Epithelial cell of proximal tubule (primary cell): ENCODE results near the gene APOL6. TPM values are rescaled to one million over a fixed set of nuclear protein-coding genes. Genes with fewer than 3 reads are reported as not detected.

Source experiments
- DNase-seq: peaks from one replicate; pipeline ENCODE4 v3.0.0-alpha.2; 2011; ENCODE audit warnings: low read depth
- H3K4me3 ChIP-seq: 2 replicates; pipeline ENCODE4 v1.5.1; 2011; ENCODE audit warnings: low read depth, mild to moderate bottlenecking, low read length
- total RNA-seq: library from RNA; depleted of rRNA; stranded (reverse); fragments of >200 nt; gene quantifications from 2 replicates; pipeline ENCODE4 v1.2.3, GENCODE V29; 2015
- TF ChIP-seq, protein P1 (sequence below): conservative IDR thresholded peaks from 2 replicates; pipeline ENCODE4 v1.5.1; 2012; ENCODE audit warnings: low read depth, mild to moderate bottlenecking, low read length

APOL6 gene
- total RNA-seq, 1 donor from 2014 or later = 6.5 TPM

DNA sequence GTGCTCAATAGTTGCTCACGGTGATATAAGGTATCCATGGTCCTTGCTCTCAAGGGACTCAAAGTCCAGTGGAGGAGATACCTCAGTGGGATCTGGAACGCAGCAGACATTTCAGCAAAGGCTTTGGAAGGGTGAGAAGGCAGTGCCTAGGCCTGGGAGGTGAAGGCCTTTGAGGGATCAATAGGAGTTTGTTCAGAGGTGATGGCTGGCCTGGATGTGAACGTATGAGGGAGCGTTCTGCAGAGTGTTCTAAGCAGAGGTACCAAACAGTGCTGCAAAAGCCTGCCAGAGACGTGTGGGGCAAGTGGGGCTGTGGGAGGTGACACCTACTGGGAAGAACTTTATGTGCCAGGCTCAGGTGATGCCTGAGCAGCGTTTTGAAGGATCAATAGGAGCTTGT is 23.7 kb upstream of the APOL6 start:
- TF ChIP-seq, protein P1, sequence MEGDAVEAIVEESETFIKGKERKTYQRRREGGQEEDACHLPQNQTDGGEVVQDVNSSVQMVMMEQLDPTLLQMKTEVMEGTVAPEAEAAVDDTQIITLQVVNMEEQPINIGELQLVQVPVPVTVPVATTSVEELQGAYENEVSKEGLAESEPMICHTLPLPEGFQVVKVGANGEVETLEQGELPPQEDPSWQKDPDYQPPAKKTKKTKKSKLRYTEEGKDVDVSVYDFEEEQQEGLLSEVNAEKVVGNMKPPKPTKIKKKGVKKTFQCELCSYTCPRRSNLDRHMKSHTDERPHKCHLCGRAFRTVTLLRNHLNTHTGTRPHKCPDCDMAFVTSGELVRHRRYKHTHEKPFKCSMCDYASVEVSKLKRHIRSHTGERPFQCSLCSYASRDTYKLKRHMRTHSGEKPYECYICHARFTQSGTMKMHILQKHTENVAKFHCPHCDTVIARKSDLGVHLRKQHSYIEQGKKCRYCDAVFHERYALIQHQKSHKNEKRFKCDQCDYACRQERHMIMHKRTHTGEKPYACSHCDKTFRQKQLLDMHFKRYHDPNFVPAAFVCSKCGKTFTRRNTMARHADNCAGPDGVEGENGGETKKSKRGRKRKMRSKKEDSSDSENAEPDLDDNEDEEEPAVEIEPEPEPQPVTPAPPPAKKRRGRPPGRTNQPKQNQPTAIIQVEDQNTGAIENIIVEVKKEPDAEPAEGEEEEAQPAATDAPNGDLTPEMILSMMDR = no peak
- no peak for DNase-seq

DNA sequence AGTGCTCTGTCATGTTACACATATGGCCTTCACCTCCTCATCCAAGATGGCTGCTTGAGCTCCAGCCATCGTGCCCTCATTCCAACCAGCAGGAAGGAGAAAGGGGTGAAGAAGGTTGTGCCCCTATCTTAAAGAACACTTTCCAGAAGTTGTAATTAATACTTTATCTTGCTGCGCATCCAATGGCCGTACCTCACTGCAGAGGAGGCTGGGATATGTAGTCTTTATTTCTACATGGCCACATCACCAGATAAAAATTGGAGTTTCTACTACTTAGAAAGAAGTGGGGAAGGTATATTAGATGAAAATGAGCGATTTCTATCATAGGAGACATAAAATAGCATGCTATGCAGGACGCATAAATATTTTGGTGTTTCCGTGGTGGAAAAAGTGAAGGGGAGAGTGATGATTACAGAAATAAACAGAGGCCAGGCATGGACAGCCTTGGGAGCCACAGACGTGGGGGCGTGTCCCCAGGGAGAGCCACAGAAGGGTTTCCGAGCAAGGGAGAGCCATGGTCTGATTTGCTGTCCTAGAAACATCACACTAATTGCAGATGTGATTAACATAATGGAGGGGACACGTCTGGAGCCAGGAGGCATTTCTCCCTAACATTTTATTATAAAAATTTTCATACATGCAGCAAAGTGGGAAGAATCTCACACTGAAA is 22.3 kb upstream of the APOL6 start:
- no peak for DNase-seq
- TF ChIP-seq, protein P1 = no peak

More for the DNA sequence above, 23.7 kb upstream of the APOL6 start:
- no peak overlapping the region for H3K4me3 ChIP-seq

DNA sequence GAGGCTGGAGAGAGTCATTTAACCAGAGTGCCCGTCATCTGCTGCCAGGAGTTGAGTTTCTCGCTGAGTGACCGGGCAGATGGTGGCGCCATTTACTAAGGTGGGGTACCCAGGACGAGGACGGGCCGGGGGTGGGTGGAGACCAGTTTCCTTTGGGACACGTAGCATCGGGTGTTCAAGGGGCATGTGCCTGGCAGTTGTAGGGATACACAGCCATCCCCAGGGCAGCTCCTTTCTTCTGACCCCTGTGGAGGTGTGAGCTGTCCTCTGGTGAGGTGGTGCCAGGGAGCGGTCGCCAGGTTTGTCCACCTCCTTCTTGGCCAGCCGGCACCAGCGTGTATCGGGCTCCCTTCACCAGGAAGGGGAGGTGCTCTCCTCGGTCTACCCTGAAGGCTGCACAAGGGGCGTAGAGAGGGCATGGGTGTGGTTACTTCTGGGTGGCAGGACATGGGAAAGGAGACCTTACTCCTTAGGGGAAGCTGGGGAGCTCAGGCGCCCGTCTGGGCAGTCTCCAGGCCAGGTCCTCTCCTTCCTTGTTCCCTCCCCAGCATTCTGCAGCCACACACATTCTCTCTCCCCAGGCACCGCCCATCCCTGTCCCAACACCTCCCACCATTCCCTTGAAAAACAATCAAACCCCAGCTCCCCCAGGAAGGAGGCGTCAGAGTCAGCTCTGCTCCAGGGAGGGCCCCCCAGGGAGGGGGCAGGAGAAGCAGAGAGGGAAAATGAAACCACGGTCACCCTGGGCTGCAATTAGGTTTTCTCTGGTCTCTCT is 20.8 kb upstream of the APOL6 start:
- H3K4me3 ChIP-seq = peak overlapping the region; percentile 59
- TF ChIP-seq, protein P1 = peak; percentile 63
- DNase-seq = no peak

More for the DNA sequence above, 22.3 kb upstream of the APOL6 start:
- H3K4me3 ChIP-seq = no peak overlapping the region

DNA sequence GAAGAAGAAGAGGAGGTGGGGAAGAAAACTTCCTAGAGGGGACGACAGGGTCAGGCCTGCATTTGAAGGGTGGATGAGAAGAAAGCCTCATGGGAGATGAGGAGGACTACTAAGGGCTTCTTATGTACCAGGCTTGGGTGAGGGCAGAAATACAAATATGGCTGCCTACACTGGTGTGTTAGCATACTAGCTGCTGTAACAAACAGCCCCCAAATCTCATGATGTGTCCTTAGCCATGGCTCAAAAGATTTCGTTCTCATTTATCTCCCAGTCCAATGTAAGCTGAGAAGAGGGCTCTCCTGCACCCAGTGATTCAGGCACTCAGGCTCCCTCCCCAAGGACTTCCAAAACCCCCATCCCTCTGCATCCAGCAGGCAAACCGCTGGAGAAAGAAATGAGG is 19.5 kb upstream of the APOL6 start:
- TF ChIP-seq, protein P1 = no peak
- DNase-seq = no peak

DNA sequence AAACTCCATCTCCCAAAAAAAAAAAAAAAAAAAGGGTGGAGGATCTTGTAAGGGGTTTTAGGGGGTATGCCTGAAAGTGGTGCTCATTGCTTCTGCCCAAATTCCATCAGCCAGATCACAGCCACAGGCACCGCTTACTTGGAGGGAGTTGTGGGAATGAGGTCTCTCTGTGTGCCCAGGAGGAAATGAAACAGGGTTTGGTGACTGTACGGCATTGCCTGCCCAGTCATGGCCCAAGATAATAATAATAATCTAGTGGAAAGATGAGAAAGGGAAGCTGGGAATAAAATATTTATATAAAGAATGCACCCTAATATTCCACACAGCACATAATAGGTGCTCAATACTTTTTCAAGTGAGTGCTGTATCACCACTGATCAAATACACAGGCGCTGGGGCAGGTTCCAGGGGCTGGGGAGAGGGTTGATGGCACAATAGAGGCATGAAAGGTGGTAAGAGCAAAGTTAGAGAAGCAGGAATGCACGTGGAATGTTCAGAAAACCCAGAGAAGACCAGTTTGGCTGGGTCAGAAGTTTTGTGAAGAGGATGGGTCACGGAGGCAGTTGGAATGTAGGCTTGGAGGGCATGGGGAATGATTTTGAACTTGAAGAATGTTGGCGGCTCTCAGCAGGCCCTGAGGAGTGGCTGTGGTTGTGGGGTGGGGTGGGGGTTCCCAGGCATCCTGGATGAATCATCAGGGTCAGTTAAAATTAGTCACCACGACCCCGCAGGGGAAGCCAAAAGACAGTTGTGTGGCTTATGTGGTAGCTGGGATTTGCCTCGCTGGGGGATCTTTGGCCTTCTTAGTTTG is 18.6 kb upstream of the APOL6 start:
- peak; percentile 94 for DNase-seq
- TF ChIP-seq, protein P1 = no peak
- H3K4me3 ChIP-seq = no peak overlapping the region

More for the DNA sequence above, 19.5 kb upstream of the APOL6 start:
- H3K4me3 ChIP-seq = no peak overlapping the region

DNA sequence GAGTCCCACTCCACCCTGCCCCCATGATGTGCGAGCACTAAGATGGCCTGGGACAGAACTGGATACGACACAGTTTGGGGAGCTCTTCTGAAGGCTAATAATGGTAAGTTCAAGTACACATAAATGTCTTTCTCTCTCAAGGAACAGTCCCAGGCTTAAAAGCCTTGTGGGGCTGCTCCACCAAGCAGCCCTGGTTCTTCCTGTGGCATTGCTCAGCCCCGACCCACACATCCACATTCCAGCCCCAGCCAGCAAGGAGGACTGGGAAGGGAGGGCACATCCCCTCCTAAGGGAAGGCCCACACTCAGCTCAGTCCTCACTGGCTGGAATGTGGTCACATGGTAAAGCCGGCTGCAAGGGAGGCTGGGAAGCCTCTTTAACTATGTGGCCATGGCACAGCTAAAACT is 17.9 kb upstream of the APOL6 start:
- no peak for DNase-seq
- H3K4me3 ChIP-seq = no peak overlapping the region
- TF ChIP-seq, protein P1 = no peak
